ENCODE measurements around the gene CYP3A4. TPM values are rescaled to one million over a fixed set of nuclear protein-coding genes. Genes with fewer than 3 reads are reported as not detected.
"Not testable (repeated sequence)": the region's sequence is repeated elsewhere in the genome, so short reads cannot be mapped to it uniquely, and the experiment has no call there.

Gene CYP3A4
- total RNA-seq, 1 donor from 2014 or later, result not detected

- Mint-ChIP-seq H3K27ac (ENCODE audit: unreplicated experiment) (no peak overlapping the region), H3K4me3 (ENCODE audit: unreplicated experiment) (no peak overlapping the region), H3K27me3 (ENCODE audit: unreplicated experiment) (no peaks in the 10 kb centered on the region), H3K4me1 (ENCODE audit: low read depth, unreplicated experiment) (no peaks in the 10 kb centered on the region), H3K9me3 (ENCODE audit: unreplicated experiment) (no peaks in the 10 kb centered on the region), H3K36me3 (ENCODE audit: unreplicated experiment) (no peaks in the 10 kb centered on the region)
- DNase-seq, result no peak
- no peak for TF ChIP-seq CTCF (IDR thresholded peaks at IDR 0.05; ENCODE audit: partially characterized antibody, unreplicated experiment)
Measured at GRCh38 chr7:99737726-99738125, 46.3 kb downstream of the CYP3A4 start.

- H3K27me3 Mint-ChIP-seq (ENCODE audit: unreplicated experiment); H3K27ac Mint-ChIP-seq (ENCODE audit: unreplicated experiment); H3K36me3 Mint-ChIP-seq (ENCODE audit: unreplicated experiment); H3K4me1 Mint-ChIP-seq (ENCODE audit: low read depth, unreplicated experiment); DNase-seq; H3K4me3 Mint-ChIP-seq (ENCODE audit: unreplicated experiment); H3K9me3 Mint-ChIP-seq (ENCODE audit: unreplicated experiment): not testable (repeated sequence)
Measured at GRCh38 chr7:99736667-99737066, 47.3 kb downstream of the CYP3A4 start.

GRCh38 chr7:99734987-99735386 lies 49.0 kb downstream of the CYP3A4 start, which contains the start of gene CYP3A7:
Gene CYP3A7 (minus strand): TSS chr7:99735196. CDS start chr7:99735093, 103 bp downstream.
- no peak for DNase-seq
- H3K4me1 Mint-ChIP-seq (ENCODE audit: low read depth, unreplicated experiment), result no peaks in the 10 kb centered on the region
- no peaks in the 10 kb centered on the region for H3K36me3 Mint-ChIP-seq (ENCODE audit: unreplicated experiment)
- H3K4me3 Mint-ChIP-seq (ENCODE audit: unreplicated experiment), result no peak within 1 kb of the TSS
- H3K9me3 Mint-ChIP-seq (ENCODE audit: unreplicated experiment), result no peaks in the 10 kb centered on the region
- H3K27ac Mint-ChIP-seq (ENCODE audit: unreplicated experiment), result no peak within 1 kb of the TSS
- no peaks in the 10 kb centered on the region for H3K27me3 Mint-ChIP-seq (ENCODE audit: unreplicated experiment)
- no peak for TF ChIP-seq CTCF (IDR thresholded peaks at IDR 0.05; ENCODE audit: partially characterized antibody, unreplicated experiment)

GRCh38 chr7:99733448-99733847 lies 50.5 kb downstream of the CYP3A4 start:
- no peak for DNase-seq
- Mint-ChIP-seq H3K4me1 (ENCODE audit: low read depth, unreplicated experiment) (no peaks in the 10 kb centered on the region), H3K4me3 (ENCODE audit: unreplicated experiment) (no peak overlapping the region), H3K27ac (ENCODE audit: unreplicated experiment) (no peak overlapping the region), H3K27me3 (ENCODE audit: unreplicated experiment) (no peaks in the 10 kb centered on the region), H3K36me3 (ENCODE audit: unreplicated experiment) (no peaks in the 10 kb centered on the region), H3K9me3 (ENCODE audit: unreplicated experiment) (no peaks in the 10 kb centered on the region)
- no peak for TF ChIP-seq CTCF (IDR thresholded peaks at IDR 0.05; ENCODE audit: partially characterized antibody, unreplicated experiment)

GRCh38 chr7:99733003-99733402 lies 51.0 kb downstream of the CYP3A4 start:
- no peak for TF ChIP-seq CTCF (IDR thresholded peaks at IDR 0.05; ENCODE audit: partially characterized antibody, unreplicated experiment)
- no peak for DNase-seq
- Mint-ChIP-seq H3K36me3 (ENCODE audit: unreplicated experiment) (no peaks in the 10 kb centered on the region), H3K27ac (ENCODE audit: unreplicated experiment) (no peak overlapping the region), H3K4me3 (ENCODE audit: unreplicated experiment) (no peak overlapping the region), H3K4me1 (ENCODE audit: low read depth, unreplicated experiment) (no peaks in the 10 kb centered on the region), H3K27me3 (ENCODE audit: unreplicated experiment) (no peaks in the 10 kb centered on the region), H3K9me3 (ENCODE audit: unreplicated experiment) (no peaks in the 10 kb centered on the region)
